WTC11 (cell line): ENCODE results near the gene GPR153. TPM values are rescaled to one million over a fixed set of nuclear protein-coding genes. Genes with fewer than 3 reads are reported as not detected.

ENCODE experiments used
- ATAC-seq: fragments of 200-7000 bp; cut with Tn5 transposase; 2 replicates; pipeline ENCODE4 v1.10.0; 2021; ENCODE audit warnings: mild to moderate bottlenecking, moderate library complexity
- CTCF ChIA-PET: fragments of 300-600 bp; sonication (Branson Sonifier 250); formaldehyde crosslinking; loops from one replicate; lab custom pipeline; 2021; ENCODE audit warnings: antibody characterized with exemption; lab: Charles Lee
- POLR2A ChIA-PET: fragments of 350-600 bp; sonication (Branson Sonifier 250); formaldehyde crosslinking; loops from one replicate; lab custom pipeline; 2021; ENCODE audit warnings: antibody characterized with exemption; lab: Charles Lee
- DNase-seq: peaks from one replicate; pipeline ENCODE4 v3.0.0; 2021; ENCODE audit warnings: low spot score
- H3K27ac Mint-ChIP-seq: 2 replicates; pipeline ENCODE4 v1.8.0; 2021; ENCODE audit warnings: mixed read lengths
- H3K27me3 Mint-ChIP-seq: 2 replicates; pipeline ENCODE4 v1.8.0; 2021; ENCODE audit warnings: low read depth, mild to moderate bottlenecking, moderate library complexity, mixed read lengths
- H3K36me3 Mint-ChIP-seq: 2 replicates; pipeline ENCODE4 v1.8.0; 2021; ENCODE audit warnings: mixed read lengths
- H3K4me1 Mint-ChIP-seq: 2 replicates; pipeline ENCODE4 v1.8.0; 2022; ENCODE audit warnings: mixed read lengths
- H3K4me3 Mint-ChIP-seq: 2 replicates; pipeline ENCODE4 v1.8.0; 2021; ENCODE audit warnings: mild to moderate bottlenecking, moderate library complexity, mixed read lengths
- H3K9me3 Mint-ChIP-seq: 2 replicates; pipeline ENCODE4 v1.8.0; 2021; ENCODE audit warnings: mixed read lengths
- ELF4 ChIP-seq: sonication (generic); formaldehyde crosslinking; IDR thresholded peaks from 2 replicates; pipeline ENCODE4 v1.8.1; 2022; ENCODE audit warnings: low read depth, mild to moderate bottlenecking, moderate library complexity, missing genetic modification reagents
- EMX1 ChIP-seq: fragments of 250-450 bp; sonication (Bioruptor Pico); IDR thresholded peaks from 2 replicates; pipeline ENCODE4 v1.8.0; 2021; ENCODE audit warnings: mild to moderate bottlenecking
- ESRRA ChIP-seq: sonication (generic); formaldehyde crosslinking; IDR thresholded peaks from 2 replicates; pipeline ENCODE4 v1.8.1; 2022; ENCODE audit warnings: mild to moderate bottlenecking, missing genetic modification reagents, borderline replicate concordance
- GTF2I ChIP-seq: fragments of 250-450 bp; sonication (Bioruptor Pico); conservative IDR thresholded peaks from 2 replicates; pipeline ENCODE4 v1.4.0; 2021; ENCODE audit warnings: mild to moderate bottlenecking
- JUN ChIP-seq: sonication (generic); formaldehyde crosslinking; IDR thresholded peaks from 2 replicates; pipeline ENCODE4 v1.8.0; 2023; ENCODE audit warnings: mild to moderate bottlenecking, missing genetic modification reagents
- KAT7 ChIP-seq: sonication (generic); formaldehyde crosslinking; IDR thresholded peaks from 2 replicates; pipeline ENCODE4 v1.8.1; 2023; ENCODE audit warnings: missing genetic modification reagents, mild to moderate bottlenecking, borderline replicate concordance
- MYBL2 ChIP-seq: sonication (generic); formaldehyde crosslinking; IDR thresholded peaks from 2 replicates; pipeline ENCODE4 v1.8.1; 2023; ENCODE audit warnings: mild to moderate bottlenecking, moderate library complexity, missing genetic modification reagents
- RORB ChIP-seq: fragments of 250-450 bp; sonication (Bioruptor Pico); IDR thresholded peaks from 2 replicates; pipeline ENCODE4 v1.9.0; 2021; ENCODE audit warnings: mild to moderate bottlenecking
- SMAD4 ChIP-seq: sonication (generic); formaldehyde crosslinking; IDR thresholded peaks from 2 replicates; pipeline ENCODE4 v1.8.0; 2022; ENCODE audit warnings: mild to moderate bottlenecking, missing genetic modification reagents
- TEAD4 ChIP-seq: sonication (generic); formaldehyde crosslinking; IDR thresholded peaks from 2 replicates; pipeline ENCODE4 v1.8.0; 2022; ENCODE audit warnings: mild to moderate bottlenecking, missing genetic modification reagents
- ZBTB21 ChIP-seq: sonication (generic); formaldehyde crosslinking; IDR thresholded peaks from 2 replicates; pipeline ENCODE4 v1.8.1; 2023; ENCODE audit warnings: mild to moderate bottlenecking, missing genetic modification reagents, borderline replicate concordance
- ZNF423 ChIP-seq: fragments of 250-450 bp; sonication (Bioruptor Pico); IDR thresholded peaks from 2 replicates; pipeline ENCODE4 v2.1.2; 2022; ENCODE audit warnings: mild to moderate bottlenecking, moderate library complexity
- total RNA-seq: library from RNA; stranded (reverse); gene quantifications from 3 replicates; pipeline ENCODE4 v1.2.3, GENCODE V29; 2021
- TF ChIP-seq, protein P1 (sequence below): fragments of 250-450 bp; sonication (Bioruptor Pico); IDR thresholded peaks from 2 replicates; pipeline ENCODE4 v2.1.2; 2022; ENCODE audit warnings: mild to moderate bottlenecking, moderate library complexity
- TF ChIP-seq, protein P2 (sequence below): sonication (generic); formaldehyde crosslinking; IDR thresholded peaks from 2 replicates; pipeline ENCODE4 v1.8.1; 2023; ENCODE audit warnings: mild to moderate bottlenecking, moderate library complexity, missing genetic modification reagents
- TF ChIP-seq, protein P3 (sequence below): sonication (generic); formaldehyde crosslinking; IDR thresholded peaks from 2 replicates; pipeline ENCODE4 v1.8.0; 2023; ENCODE audit warnings: missing genetic modification reagents, mild to moderate bottlenecking, borderline replicate concordance
- TF ChIP-seq, protein P4 (sequence below): fragments of 250-450 bp; sonication (Bioruptor Pico); IDR thresholded peaks from 2 replicates; pipeline ENCODE4 v1.9.0; 2021; ENCODE audit warnings: mild to moderate bottlenecking, borderline replicate concordance
- TF ChIP-seq, protein P5 (sequence below): fragments of 200-600 bp; IDR thresholded peaks from 2 replicates; pipeline ENCODE4 v1.8.0; 2022; ENCODE audit warnings: antibody characterized with exemption
- TF ChIP-seq, protein P6 (sequence below): sonication (generic); formaldehyde crosslinking; conservative IDR thresholded peaks from 2 replicates; pipeline ENCODE4 v1.8.1; 2022; ENCODE audit warnings: mild to moderate bottlenecking, missing genetic modification reagents

GPR153 gene
- total RNA-seq, 1 experiment from 2014 or later: 13.4 TPM

DNA sequence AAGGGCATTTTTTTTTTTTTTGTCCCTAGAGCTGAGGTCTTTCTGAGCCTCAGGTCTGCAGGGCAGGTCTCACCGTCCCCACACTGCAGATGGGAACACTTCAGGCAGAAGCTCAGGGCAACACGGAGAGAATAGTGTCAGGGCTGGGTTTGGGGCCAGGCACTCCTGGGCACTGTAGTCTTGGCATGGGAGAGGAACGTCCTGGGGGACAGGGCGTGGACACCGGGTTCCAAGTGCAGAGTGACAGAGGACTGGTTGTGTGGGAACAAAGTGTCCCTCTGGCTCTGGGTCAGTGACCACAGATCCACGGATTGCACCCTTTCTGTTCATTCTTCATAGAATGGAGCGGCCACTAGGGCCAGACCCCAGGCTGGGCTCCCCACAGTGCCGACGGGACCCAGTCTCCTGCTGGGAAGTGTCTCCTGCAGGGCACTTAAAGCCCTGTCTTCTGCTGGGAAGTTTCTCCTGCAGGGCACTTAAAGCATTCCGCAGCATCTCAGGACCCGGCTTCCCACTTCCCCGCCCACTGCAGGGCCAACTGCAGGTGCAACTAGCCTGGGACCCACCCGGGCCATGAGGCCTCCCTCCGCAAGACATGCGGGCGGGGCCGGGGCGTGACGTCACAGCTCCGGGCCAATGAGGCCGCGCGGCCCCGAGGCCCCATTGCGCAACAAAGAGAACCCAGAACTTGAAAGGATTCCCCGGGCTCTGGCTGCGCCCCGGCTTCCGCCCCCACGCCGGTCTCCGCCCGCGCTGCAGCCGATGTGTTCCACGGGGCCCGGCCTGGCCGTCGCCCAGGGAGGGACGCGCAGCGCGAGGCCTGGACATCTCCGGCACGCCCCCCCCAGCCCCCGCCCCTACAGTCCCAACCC is 1.2 kb downstream of the GPR153 start (continued):
- TF ChIP-seq, protein P1, sequence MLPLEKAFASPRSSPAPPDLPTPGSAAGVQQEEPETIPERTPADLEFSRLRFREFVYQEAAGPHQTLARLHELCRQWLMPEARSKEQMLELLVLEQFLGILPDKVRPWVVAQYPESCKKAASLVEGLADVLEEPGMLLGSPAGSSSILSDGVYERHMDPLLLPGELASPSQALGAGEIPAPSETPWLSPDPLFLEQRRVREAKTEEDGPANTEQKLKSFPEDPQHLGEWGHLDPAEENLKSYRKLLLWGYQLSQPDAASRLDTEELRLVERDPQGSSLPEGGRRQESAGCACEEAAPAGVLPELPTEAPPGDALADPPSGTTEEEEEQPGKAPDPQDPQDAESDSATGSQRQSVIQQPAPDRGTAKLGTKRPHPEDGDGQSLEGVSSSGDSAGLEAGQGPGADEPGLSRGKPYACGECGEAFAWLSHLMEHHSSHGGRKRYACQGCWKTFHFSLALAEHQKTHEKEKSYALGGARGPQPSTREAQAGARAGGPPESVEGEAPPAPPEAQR (CRISPR knock-in tag): no peak
- TF ChIP-seq EMX1 (CRISPR knock-in tag) (no peak), KAT7 (CRISPR knock-in tag) (0 out of 2 replicates have a peak, but pooled peaks have one; percentile 39), ELF4 (no peak), ZNF423 (CRISPR knock-in tag) (peak; percentile 37), RORB (CRISPR knock-in tag) (no peak), ESRRA (CRISPR knock-in tag) (no peak), MYBL2 (CRISPR knock-in tag) (no peak), GTF2I (CRISPR knock-in tag) (no peak), ZBTB21 (CRISPR knock-in tag) (peak; percentile 87; the same call in 1 of the 2 replicates)
- TF ChIP-seq, protein P2, sequence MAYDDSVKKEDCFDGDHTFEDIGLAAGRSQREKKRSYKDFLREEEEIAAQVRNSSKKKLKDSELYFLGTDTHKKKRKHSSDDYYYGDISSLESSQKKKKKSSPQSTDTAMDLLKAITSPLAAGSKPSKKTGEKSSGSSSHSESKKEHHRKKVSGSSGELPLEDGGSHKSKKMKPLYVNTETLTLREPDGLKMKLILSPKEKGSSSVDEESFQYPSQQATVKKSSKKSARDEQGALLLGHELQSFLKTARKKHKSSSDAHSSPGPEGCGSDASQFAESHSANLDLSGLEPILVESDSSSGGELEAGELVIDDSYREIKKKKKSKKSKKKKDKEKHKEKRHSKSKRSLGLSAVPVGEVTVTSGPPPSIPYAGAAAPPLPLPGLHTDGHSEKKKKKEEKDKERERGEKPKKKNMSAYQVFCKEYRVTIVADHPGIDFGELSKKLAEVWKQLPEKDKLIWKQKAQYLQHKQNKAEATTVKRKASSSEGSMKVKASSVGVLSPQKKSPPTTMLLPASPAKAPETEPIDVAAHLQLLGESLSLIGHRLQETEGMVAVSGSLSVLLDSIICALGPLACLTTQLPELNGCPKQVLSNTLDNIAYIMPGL (CRISPR knock-in tag): 0 out of 2 replicates have a peak, but pooled peaks have one; percentile 5
- TF ChIP-seq, protein P3, sequence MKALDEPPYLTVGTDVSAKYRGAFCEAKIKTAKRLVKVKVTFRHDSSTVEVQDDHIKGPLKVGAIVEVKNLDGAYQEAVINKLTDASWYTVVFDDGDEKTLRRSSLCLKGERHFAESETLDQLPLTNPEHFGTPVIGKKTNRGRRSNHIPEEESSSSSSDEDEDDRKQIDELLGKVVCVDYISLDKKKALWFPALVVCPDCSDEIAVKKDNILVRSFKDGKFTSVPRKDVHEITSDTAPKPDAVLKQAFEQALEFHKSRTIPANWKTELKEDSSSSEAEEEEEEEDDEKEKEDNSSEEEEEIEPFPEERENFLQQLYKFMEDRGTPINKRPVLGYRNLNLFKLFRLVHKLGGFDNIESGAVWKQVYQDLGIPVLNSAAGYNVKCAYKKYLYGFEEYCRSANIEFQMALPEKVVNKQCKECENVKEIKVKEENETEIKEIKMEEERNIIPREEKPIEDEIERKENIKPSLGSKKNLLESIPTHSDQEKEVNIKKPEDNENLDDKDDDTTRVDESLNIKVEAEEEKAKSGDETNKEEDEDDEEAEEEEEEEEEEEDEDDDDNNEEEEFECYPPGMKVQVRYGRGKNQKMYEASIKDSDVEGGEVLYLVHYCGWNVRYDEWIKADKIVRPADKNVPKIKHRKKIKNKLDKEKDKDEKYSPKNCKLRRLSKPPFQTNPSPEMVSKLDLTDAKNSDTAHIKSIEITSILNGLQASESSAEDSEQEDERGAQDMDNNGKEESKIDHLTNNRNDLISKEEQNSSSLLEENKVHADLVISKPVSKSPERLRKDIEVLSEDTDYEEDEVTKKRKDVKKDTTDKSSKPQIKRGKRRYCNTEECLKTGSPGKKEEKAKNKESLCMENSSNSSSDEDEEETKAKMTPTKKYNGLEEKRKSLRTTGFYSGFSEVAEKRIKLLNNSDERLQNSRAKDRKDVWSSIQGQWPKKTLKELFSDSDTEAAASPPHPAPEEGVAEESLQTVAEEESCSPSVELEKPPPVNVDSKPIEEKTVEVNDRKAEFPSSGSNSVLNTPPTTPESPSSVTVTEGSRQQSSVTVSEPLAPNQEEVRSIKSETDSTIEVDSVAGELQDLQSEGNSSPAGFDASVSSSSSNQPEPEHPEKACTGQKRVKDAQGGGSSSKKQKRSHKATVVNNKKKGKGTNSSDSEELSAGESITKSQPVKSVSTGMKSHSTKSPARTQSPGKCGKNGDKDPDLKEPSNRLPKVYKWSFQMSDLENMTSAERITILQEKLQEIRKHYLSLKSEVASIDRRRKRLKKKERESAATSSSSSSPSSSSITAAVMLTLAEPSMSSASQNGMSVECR (CRISPR knock-in tag): 0 out of 2 replicates have a peak, but pooled peaks have one; percentile 43
- TF ChIP-seq, protein P4, sequence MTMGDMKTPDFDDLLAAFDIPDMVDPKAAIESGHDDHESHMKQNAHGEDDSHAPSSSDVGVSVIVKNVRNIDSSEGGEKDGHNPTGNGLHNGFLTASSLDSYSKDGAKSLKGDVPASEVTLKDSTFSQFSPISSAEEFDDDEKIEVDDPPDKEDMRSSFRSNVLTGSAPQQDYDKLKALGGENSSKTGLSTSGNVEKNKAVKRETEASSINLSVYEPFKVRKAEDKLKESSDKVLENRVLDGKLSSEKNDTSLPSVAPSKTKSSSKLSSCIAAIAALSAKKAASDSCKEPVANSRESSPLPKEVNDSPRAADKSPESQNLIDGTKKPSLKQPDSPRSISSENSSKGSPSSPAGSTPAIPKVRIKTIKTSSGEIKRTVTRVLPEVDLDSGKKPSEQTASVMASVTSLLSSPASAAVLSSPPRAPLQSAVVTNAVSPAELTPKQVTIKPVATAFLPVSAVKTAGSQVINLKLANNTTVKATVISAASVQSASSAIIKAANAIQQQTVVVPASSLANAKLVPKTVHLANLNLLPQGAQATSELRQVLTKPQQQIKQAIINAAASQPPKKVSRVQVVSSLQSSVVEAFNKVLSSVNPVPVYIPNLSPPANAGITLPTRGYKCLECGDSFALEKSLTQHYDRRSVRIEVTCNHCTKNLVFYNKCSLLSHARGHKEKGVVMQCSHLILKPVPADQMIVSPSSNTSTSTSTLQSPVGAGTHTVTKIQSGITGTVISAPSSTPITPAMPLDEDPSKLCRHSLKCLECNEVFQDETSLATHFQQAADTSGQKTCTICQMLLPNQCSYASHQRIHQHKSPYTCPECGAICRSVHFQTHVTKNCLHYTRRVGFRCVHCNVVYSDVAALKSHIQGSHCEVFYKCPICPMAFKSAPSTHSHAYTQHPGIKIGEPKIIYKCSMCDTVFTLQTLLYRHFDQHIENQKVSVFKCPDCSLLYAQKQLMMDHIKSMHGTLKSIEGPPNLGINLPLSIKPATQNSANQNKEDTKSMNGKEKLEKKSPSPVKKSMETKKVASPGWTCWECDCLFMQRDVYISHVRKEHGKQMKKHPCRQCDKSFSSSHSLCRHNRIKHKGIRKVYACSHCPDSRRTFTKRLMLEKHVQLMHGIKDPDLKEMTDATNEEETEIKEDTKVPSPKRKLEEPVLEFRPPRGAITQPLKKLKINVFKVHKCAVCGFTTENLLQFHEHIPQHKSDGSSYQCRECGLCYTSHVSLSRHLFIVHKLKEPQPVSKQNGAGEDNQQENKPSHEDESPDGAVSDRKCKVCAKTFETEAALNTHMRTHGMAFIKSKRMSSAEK (CRISPR knock-in tag): no peak

DNA sequence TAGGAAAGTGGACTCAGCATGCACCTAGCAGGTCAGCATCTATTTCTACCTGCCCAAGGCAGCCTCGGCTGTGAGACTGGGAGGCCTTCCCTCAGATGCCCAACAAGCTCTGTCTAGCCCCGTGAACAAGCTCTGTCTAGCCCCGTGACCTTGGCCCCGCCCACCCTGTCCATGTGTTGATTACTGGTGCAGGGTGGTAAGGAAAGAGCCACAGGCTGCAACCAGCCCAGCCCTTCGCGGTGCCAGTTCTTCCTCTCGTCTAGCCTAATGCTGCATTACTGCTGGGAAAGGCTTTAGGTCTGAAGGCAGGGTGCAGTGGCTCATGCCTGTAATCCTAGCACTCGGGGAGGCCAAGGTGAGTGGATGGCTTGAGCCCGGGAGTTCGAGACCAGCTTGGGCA is 2.2 kb downstream of the GPR153 start:
- TF ChIP-seq TEAD4: no peak
- TF ChIP-seq SMAD4 (CRISPR knock-in tag): no peak
- no peak for TF ChIP-seq JUN (CRISPR knock-in tag)
- no peak for TF ChIP-seq ESRRA (CRISPR knock-in tag)
- TF ChIP-seq, protein P5, sequence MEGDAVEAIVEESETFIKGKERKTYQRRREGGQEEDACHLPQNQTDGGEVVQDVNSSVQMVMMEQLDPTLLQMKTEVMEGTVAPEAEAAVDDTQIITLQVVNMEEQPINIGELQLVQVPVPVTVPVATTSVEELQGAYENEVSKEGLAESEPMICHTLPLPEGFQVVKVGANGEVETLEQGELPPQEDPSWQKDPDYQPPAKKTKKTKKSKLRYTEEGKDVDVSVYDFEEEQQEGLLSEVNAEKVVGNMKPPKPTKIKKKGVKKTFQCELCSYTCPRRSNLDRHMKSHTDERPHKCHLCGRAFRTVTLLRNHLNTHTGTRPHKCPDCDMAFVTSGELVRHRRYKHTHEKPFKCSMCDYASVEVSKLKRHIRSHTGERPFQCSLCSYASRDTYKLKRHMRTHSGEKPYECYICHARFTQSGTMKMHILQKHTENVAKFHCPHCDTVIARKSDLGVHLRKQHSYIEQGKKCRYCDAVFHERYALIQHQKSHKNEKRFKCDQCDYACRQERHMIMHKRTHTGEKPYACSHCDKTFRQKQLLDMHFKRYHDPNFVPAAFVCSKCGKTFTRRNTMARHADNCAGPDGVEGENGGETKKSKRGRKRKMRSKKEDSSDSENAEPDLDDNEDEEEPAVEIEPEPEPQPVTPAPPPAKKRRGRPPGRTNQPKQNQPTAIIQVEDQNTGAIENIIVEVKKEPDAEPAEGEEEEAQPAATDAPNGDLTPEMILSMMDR: no peak
- TF ChIP-seq, protein P6, sequence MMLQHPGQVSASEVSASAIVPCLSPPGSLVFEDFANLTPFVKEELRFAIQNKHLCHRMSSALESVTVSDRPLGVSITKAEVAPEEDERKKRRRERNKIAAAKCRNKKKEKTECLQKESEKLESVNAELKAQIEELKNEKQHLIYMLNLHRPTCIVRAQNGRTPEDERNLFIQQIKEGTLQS (CRISPR knock-in tag): no peak
- Mint-ChIP-seq H3K27ac (no peak overlapping the region), H3K9me3 (no peaks in the 10 kb centered on the region), H3K4me3 (no peak overlapping the region), H3K4me1 (peaks cover 9% of the 10 kb centered on the region), H3K27me3 (peaks cover 21% of the 10 kb centered on the region), H3K36me3 (no peaks in the 10 kb centered on the region)
- ATAC-seq (no peak), DNase-seq (no peak)
- POLR2A ChIA-PET: no interaction called here
- CTCF ChIA-PET: interaction anchor here (14.8 kb wide), 1 partner anchor 10 kb away, joined by 164 read pairs; no protein-coding TSS in a partner anchor
